AG09319 (cell line): ENCODE measurements around the gene KIF26B.

Experiments
- DNase-seq: peaks from one replicate; pipeline ENCODE4 v3.0.0-alpha.2; 2010; ENCODE audit warnings: low read depth; ENCODE audit errors: extremely low read depth
- TF ChIP-seq, protein P1 (sequence below): IDR thresholded peaks from 2 replicates; pipeline ENCODE4 v1.5.1; 2011; ENCODE audit warnings: low read depth, mild to moderate bottlenecking, inconsistent platforms, low read length, moderate library complexity

KIF26B gene

DNA sequence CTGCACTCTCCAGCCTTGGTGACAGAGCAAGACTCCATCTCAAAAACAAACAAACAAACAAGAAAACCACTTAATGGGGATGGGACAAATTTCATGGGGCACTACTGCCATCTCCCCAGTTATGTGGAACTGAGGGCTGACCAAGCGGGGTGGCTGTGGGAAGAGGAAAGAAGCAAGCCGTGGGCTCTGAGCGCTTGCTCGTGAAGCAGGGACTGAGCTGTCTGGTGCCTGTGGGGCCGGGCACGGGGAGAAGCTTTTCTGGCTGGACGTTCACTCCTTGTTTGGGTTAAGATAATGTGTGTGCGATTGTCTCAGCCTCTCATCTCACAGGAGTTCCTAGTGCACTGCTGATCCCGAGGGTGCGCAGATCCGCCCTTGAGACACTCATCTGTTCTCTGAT, 22.0 kb upstream of the KIF26B start:
- DNase-seq, result no peak
- TF ChIP-seq, protein P1, sequence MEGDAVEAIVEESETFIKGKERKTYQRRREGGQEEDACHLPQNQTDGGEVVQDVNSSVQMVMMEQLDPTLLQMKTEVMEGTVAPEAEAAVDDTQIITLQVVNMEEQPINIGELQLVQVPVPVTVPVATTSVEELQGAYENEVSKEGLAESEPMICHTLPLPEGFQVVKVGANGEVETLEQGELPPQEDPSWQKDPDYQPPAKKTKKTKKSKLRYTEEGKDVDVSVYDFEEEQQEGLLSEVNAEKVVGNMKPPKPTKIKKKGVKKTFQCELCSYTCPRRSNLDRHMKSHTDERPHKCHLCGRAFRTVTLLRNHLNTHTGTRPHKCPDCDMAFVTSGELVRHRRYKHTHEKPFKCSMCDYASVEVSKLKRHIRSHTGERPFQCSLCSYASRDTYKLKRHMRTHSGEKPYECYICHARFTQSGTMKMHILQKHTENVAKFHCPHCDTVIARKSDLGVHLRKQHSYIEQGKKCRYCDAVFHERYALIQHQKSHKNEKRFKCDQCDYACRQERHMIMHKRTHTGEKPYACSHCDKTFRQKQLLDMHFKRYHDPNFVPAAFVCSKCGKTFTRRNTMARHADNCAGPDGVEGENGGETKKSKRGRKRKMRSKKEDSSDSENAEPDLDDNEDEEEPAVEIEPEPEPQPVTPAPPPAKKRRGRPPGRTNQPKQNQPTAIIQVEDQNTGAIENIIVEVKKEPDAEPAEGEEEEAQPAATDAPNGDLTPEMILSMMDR, result no peak

DNA sequence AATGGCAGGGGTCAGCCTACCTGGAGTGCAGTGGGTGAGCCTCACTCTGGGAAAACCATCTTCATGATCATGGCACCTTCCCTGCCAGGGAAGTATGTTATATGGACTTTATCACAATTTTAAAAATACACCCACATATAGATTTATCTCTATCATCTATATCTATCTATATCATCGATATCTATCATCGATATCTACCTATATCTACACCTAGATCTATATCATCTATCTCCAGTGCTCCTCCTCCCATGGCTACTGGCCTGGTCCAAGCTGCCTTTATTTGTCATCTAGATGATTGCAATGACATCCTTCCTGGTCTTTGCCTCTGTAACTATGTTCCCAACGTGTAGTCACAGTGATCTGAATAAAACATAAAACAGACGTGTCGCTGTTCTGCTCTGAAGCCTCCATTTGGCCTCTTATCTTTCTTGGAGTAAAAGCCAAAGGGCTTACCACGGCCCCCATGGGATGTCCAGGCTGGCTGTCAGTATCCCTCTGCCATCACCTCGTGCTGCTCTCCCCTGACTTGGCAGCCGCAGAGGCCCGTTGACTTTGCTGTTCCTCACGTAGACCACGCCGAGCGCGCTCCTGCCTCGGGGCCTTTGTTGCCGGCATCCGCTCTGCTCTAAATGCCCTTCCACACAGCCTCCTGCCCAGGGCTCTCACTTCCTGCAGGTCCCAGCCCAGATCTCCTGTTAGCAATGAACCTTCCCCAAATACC, 20.6 kb upstream of the KIF26B start:
- no peak for DNase-seq

DNA sequence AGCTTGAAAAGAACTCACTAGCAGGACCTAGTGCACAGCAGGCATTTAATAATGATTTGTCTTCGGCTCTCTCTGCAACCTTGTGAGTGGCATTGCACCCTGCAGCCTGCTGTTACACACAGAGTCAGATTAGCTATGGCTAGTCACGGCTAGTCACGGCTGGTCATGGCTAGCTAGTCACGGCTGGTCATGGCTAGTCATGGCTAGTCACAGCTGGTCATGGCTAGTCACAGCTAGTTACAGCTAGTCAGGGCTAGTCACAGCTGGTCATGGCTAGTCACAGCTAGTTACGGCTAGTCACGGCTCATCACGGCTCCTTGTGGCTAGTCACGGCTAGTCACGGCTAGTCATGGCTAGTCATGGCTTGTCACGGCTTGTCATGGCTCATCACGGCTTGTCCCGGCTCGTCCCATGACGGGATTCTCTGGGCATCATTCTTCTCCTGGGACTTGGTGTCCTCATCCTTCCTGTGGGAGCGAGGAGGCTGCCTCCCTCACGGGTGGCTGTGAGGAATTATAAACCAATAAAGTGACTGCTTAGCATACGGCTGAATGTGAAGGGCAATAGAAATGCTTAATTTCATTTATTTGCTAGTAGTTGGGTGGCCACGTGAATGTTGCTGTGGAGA, 12.5 kb upstream of the KIF26B start:
- DNase-seq, result no peak
- TF ChIP-seq, protein P1, result no peak

More for the DNA sequence above, 20.6 kb upstream of the KIF26B start:
- TF ChIP-seq, protein P1, result no peak

DNA sequence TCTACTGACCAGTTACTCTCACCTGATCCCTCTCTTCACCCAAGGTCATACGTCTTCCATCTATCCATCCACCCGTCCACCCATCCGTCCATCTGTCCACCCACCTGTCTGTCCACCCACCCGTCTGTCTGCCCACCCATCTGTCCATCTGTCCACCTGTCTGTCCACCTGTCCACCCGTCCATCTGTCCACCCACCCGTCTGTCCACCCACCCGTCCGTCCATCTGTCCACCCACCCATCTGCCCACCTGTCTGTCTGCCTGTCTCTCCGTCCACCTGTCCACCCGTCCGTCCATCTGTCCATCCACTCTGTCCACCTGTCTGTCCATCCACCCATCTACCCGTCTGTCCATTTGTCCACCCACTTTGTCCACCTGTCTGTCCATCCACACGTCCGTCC, 11.8 kb upstream of the KIF26B start:
- no peak for DNase-seq

DNA sequence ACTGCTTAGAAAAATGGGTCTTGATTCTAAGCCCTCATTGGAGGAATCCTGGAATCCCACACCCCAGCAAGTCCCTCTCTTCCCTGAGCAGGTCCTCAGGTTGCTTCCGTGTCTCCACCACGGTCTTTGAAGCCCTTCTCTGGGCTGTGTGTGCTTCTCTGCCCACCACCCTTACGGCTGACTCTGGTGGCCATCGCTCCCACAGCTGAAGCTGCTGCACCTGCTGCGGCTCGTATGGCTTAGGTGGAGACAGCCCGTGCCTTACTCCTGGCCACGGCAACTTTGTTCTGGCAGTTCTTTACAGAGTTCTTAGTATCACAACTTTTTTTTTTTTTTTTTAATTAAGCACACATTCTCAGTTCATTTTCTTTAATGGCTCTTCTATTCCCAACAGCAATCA, 10.9 kb upstream of the KIF26B start:
- DNase-seq, result no peak
- TF ChIP-seq, protein P1, result no peak

More for the DNA sequence above, 11.8 kb upstream of the KIF26B start:
- TF ChIP-seq, protein P1, result no peak

DNA sequence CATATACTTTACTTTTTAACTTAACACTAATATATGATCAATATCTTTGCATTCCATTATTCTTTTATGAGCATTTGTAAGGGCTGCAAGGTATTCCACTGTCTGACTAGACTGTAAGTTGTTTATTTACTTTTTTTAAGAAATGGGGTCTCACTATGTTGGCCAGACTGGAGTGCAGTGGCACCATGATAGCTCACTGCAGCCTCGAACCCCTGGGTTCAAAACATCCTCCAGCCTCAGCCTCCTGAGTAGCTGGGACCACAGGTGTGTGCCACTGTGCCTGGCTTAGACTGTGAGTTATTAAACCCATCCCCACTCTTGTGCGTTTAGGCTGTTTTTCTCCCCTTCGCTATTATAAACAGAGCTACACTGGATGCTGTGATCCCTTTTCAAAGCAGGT, 6.7 kb upstream of the KIF26B start:
- TF ChIP-seq, protein P1, result no peak
- no peak for DNase-seq

DNA sequence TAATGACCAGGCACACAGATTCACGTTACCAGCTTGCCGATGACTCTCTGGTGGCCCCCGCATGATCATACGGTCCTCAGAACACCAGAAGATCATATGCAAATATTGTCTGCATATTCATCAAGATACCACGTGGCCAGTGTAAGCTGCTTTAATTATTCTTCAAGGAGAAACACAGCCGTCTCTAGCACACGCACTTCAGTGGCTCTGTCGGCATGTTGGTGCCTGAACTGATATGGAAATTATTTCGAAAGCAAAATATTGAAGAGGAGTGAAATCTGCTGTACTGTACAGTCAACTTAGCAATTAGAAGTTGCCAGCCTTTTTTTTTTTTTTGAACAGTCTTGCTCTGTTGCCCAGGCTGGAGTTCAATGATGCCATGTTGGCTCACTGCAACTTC, 5.9 kb upstream of the KIF26B start:
- TF ChIP-seq, protein P1, result no peak
- no peak for DNase-seq
